Endothelial cell (in vitro differentiated cells): ENCODE results near the gene LYPD3. TPM values are rescaled to one million over a fixed set of nuclear protein-coding genes. Genes with fewer than 3 reads are reported as not detected.

Experiments used
- DNase-seq: peaks from one replicate; pipeline ENCODE4 v3.0.0; 2021; ENCODE audit warnings: low spot score
- H3K27ac Mint-ChIP-seq: one replicate; pipeline ENCODE4 v1.8.0; 2021; ENCODE audit warnings: mixed read lengths, inconsistent platforms; ENCODE audit not compliant: unreplicated experiment
- H3K27me3 Mint-ChIP-seq: one replicate; pipeline ENCODE4 v1.8.0; 2021; ENCODE audit warnings: mild to moderate bottlenecking, moderate library complexity, mixed read lengths, inconsistent platforms; ENCODE audit not compliant: unreplicated experiment
- H3K36me3 Mint-ChIP-seq: one replicate; pipeline ENCODE4 v1.8.0; 2021; ENCODE audit warnings: mild to moderate bottlenecking, low read depth, mixed read lengths, inconsistent platforms; ENCODE audit not compliant: unreplicated experiment
- H3K4me1 Mint-ChIP-seq: one replicate; pipeline ENCODE4 v1.8.0; 2021; ENCODE audit warnings: mild to moderate bottlenecking, mixed read lengths, inconsistent platforms; ENCODE audit not compliant: unreplicated experiment
- H3K4me3 Mint-ChIP-seq: one replicate; pipeline ENCODE4 v1.8.0; 2021; ENCODE audit warnings: mild to moderate bottlenecking, mixed read lengths, inconsistent platforms; ENCODE audit not compliant: unreplicated experiment
- H3K9me3 Mint-ChIP-seq: one replicate; pipeline ENCODE4 v1.8.0; 2021; ENCODE audit warnings: mixed read lengths, inconsistent platforms; ENCODE audit not compliant: unreplicated experiment
- total RNA-seq: library from RNA; stranded (reverse); fragmentation: NEBNext Ultra II Directional; extraction: Animal tissue kit (Norgen Biotek cat#: 25700); gene quantifications from one replicate; pipeline ENCODE4 v1.2.1, GENCODE V29; 2021; ENCODE audit not compliant: unreplicated experiment
- TF ChIP-seq, protein P1 (sequence below): fragments of 200-600 bp; sonication (generic); IDR thresholded peaks from one replicate; pipeline ENCODE4 v1.5.0; 2021; ENCODE audit warnings: antibody characterized with exemption; ENCODE audit not compliant: unreplicated experiment

LYPD3 gene
- total RNA-seq, 1 donor from 2014 or later: 0.67 TPM

GRCh38 chr19:43482193-43482592 is 16.8 kb upstream of the LYPD3 start:
- Mint-ChIP-seq H3K4me1 (peaks cover 8% of the 10 kb centered on the region), H3K9me3 (no peaks in the 10 kb centered on the region), H3K27ac (no peak overlapping the region), H3K27me3 (peaks cover 7% of the 10 kb centered on the region), H3K36me3 (peaks cover 8% of the 10 kb centered on the region), H3K4me3 (no peak overlapping the region)
- DNase-seq: no peak
- TF ChIP-seq, protein P1, sequence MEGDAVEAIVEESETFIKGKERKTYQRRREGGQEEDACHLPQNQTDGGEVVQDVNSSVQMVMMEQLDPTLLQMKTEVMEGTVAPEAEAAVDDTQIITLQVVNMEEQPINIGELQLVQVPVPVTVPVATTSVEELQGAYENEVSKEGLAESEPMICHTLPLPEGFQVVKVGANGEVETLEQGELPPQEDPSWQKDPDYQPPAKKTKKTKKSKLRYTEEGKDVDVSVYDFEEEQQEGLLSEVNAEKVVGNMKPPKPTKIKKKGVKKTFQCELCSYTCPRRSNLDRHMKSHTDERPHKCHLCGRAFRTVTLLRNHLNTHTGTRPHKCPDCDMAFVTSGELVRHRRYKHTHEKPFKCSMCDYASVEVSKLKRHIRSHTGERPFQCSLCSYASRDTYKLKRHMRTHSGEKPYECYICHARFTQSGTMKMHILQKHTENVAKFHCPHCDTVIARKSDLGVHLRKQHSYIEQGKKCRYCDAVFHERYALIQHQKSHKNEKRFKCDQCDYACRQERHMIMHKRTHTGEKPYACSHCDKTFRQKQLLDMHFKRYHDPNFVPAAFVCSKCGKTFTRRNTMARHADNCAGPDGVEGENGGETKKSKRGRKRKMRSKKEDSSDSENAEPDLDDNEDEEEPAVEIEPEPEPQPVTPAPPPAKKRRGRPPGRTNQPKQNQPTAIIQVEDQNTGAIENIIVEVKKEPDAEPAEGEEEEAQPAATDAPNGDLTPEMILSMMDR: no peak

GRCh38 chr19:43481701-43482100 is 16.3 kb upstream of the LYPD3 start:
- Mint-ChIP-seq H3K4me1 (peaks cover 6% of the 10 kb centered on the region), H3K4me3 (no peak overlapping the region), H3K27ac (no peak overlapping the region), H3K9me3 (no peaks in the 10 kb centered on the region), H3K27me3 (peaks cover 8% of the 10 kb centered on the region), H3K36me3 (peaks cover 8% of the 10 kb centered on the region)
- TF ChIP-seq, protein P1: no peak
- no peak for DNase-seq

- H3K4me1 Mint-ChIP-seq: peaks cover under 1% of the 10 kb centered on the region
- no peak for DNase-seq
- H3K4me3 Mint-ChIP-seq: no peak overlapping the region
- H3K36me3 Mint-ChIP-seq: peaks cover 8% of the 10 kb centered on the region
- peaks cover 8% of the 10 kb centered on the region for H3K27me3 Mint-ChIP-seq
- no peak overlapping the region for H3K27ac Mint-ChIP-seq
- TF ChIP-seq, protein P1: no peak
- H3K9me3 Mint-ChIP-seq: no peaks in the 10 kb centered on the region
Measured at GRCh38 chr19:43480574-43480973, 15.2 kb upstream of the LYPD3 start.

GRCh38 chr19:43479961-43480561 is 14.7 kb upstream of the LYPD3 start:
- Mint-ChIP-seq H3K27me3 (peaks cover 10% of the 10 kb centered on the region), H3K9me3 (no peaks in the 10 kb centered on the region), H3K4me1 (peaks cover 4% of the 10 kb centered on the region), H3K4me3 (no peak overlapping the region), H3K36me3 (peaks cover 8% of the 10 kb centered on the region), H3K27ac (no peak overlapping the region)
- no peak for DNase-seq
- TF ChIP-seq, protein P1: no peak

GRCh38 chr19:43479226-43479625 is 13.8 kb upstream of the LYPD3 start:
- DNase-seq: no peak
- Mint-ChIP-seq H3K36me3 (peaks cover 8% of the 10 kb centered on the region), H3K27ac (no peak overlapping the region), H3K4me3 (no peak overlapping the region), H3K4me1 (peaks cover 4% of the 10 kb centered on the region), H3K9me3 (no peaks in the 10 kb centered on the region), H3K27me3 (peaks cover 10% of the 10 kb centered on the region)
- TF ChIP-seq, protein P1: no peak
